A549 (cell line): Measurements from ENCODE around the gene KRTAP16-1. TPM values are rescaled to one million over a fixed set of nuclear protein-coding genes. Genes with fewer than 3 reads are reported as not detected.
A peak's percentile ranks its signal among the peaks of the same experiment; 100 is the strongest.

Experiments used
- ATAC-seq, 2 experiments: fragments of 200-7000 bp in 1 of 2; fragments of >200 bp in 1 of 2; cut with Nextera tagmentation in 1 of 2; cut with Tn5 transposase in 1 of 2; 3 replicates each; pipeline versions ENCODE4 v1.8.0 to v1.9.1; 2018 to 2020; ENCODE audit warnings: mild to moderate bottlenecking in 1 of 2, moderate library complexity in 1 of 2
- CTCF ChIA-PET: fragments of 300-600 bp; sonication (Branson Sonifier 250); formaldehyde crosslinking; extraction: SDS; loops from one replicate; lab custom pipeline; 2021; ENCODE audit warnings: antibody characterized with exemption, inconsistent platforms; lab: Yijun Ruan, JAX
- POLR2A ChIA-PET: fragments of 350-600 bp; formaldehyde crosslinking; extraction: SDS; loops from one replicate; lab custom pipeline; 2021; ENCODE audit warnings: antibody characterized with exemption, inconsistent platforms; lab: Yijun Ruan, JAX
- DNase-seq, 2 experiments: peaks; one replicate each; pipeline versions ENCODE4 v3.0.0 to v3.0.0-alpha.2; 2011 to 2016; ENCODE audit warnings: low read depth in 1 of 2, low spot score in 1 of 2
- FAIRE-seq: peaks from 2 replicates; lab custom pipeline; 2011; peaks lifted over from hg19 to GRCh38; lab: Jason Lieb, UNC
- H3K27ac ChIP-seq, 2 experiments: fragments of >200 bp; sonication (Bioruptor Twin); formaldehyde crosslinking; 3 replicates each; pipeline ENCODE4 v1.5.1; 2016 to 2017
- H3K4me1 ChIP-seq: fragments of >200 bp; sonication (Bioruptor Twin); formaldehyde crosslinking; 3 replicates; pipeline ENCODE4 v1.6.1; 2016
- H3K4me2 ChIP-seq: fragments of >200 bp; sonication (Bioruptor Twin); formaldehyde crosslinking; 3 replicates; pipeline ENCODE4 v1.6.1; 2016
- H3K4me3 ChIP-seq: fragments of >200 bp; sonication (Bioruptor Twin); formaldehyde crosslinking; 3 replicates; pipeline ENCODE4 v1.5.1; 2016
- H3K9me3 ChIP-seq: fragments of >200 bp; sonication (Bioruptor Twin); formaldehyde crosslinking; 3 replicates; pipeline ENCODE4 v1.6.1; 2016
- BHLHE40 ChIP-seq: IDR thresholded peaks from 2 replicates; pipeline ENCODE4 v1.6.1; 2012; ENCODE audit warnings: low read depth, low read length, inconsistent platforms
- CBX2 ChIP-seq: fragments of 200-600 bp; sonication (generic); IDR thresholded peaks from 2 replicates; pipeline ENCODE4 v1.6.1; 2016; ENCODE audit warnings: low read depth, mild to moderate bottlenecking, borderline replicate concordance
- CBX8 ChIP-seq: fragments of 200-600 bp; sonication (generic); IDR thresholded peaks from 2 replicates; pipeline ENCODE4 v1.6.1; 2016
- CEBPB ChIP-seq, 2 experiments: fragments of >200 bp in 1 of 2; sonication (Bioruptor Twin) in 1 of 2; formaldehyde crosslinking in 1 of 2; IDR thresholded peaks; 2 replicates each; pipeline ENCODE4 v1.6.1; 2012 to 2016
- ESRRA ChIP-seq: fragments of 150-350 bp; IDR thresholded peaks from 2 replicates; pipeline ENCODE4 v1.6.1; 2014; ENCODE audit warnings: mild to moderate bottlenecking, low read length, borderline replicate concordance
- FOSL2 ChIP-seq, 2 experiments: fragments of 450-650 bp in 1 of 2; fragments of >200 bp in 1 of 2; sonication (Bioruptor Twin) in 1 of 2; formaldehyde crosslinking; IDR thresholded peaks; 2 replicates each; pipeline versions ENCODE4 v1.5.0 to v1.6.1; 2016 to 2020; ENCODE audit warnings: mild to moderate bottlenecking in 1 of 2, moderate library complexity in 1 of 2
- GATA3 ChIP-seq: IDR thresholded peaks from 2 replicates; pipeline ENCODE4 v1.6.1; 2012; ENCODE audit warnings: borderline replicate concordance
- KDM5A ChIP-seq: fragments of 200-600 bp; sonication (generic); IDR thresholded peaks from 2 replicates; pipeline ENCODE4 v1.6.1; 2016; ENCODE audit warnings: antibody characterized with exemption, mild to moderate bottlenecking
- NR3C1 ChIP-seq: fragments of >200 bp; sonication (Bioruptor Twin); formaldehyde crosslinking; IDR thresholded peaks from 3 replicates; pipeline ENCODE4 v1.6.1; 2017
- PHF8 ChIP-seq: fragments of 200-600 bp; sonication (generic); IDR thresholded peaks from 2 replicates; pipeline ENCODE4 v1.6.1; 2016; ENCODE audit warnings: low read depth, mild to moderate bottlenecking, antibody characterized with exemption, moderate library complexity, borderline replicate concordance
- RAD21 ChIP-seq, 2 experiments: fragments of >200 bp in 1 of 2; sonication (Bioruptor Twin) in 1 of 2; formaldehyde crosslinking in 1 of 2; IDR thresholded peaks in 1 of 2; conservative IDR thresholded peaks in 1 of 2; 2 replicates in 1 of 2; 3 replicates in 1 of 2; pipeline ENCODE4 v1.6.1; 2012 to 2018; ENCODE audit warnings: inconsistent platforms in 1 of 2
- ZC3H11A ChIP-seq: fragments of 450-650 bp; IDR thresholded peaks from 2 replicates; pipeline ENCODE4 v1.6.1; 2014; ENCODE audit warnings: antibody characterized with exemption, mild to moderate bottlenecking
- ZFP36 ChIP-seq: fragments of 450-650 bp; IDR thresholded peaks from 2 replicates; pipeline ENCODE4 v1.6.1; 2014; ENCODE audit warnings: borderline replicate concordance; ENCODE audit not compliant: partially characterized antibody
- WGBS: methylation state at CpG from one replicate; pipeline ENCODE4 v1.1.6; 2017; ENCODE audit errors: missing lambda C conversion rate; 5-methylcytosine and 5-hydroxymethylcytosine counted together
- polyA plus RNA-seq, 4 experiments: library from polyadenylated mRNA; depleted of rRNA in 3 of 4; stranded (reverse); fragments of >200 nt; fragmentation: RNase III in 1 of 4; extraction: RNeasy Plus Mini Kit Qiagen cat#74134 plus additional on column Dnase treatment in 1 of 4; gene quantifications; 2 replicates in 3 of 4; 3 replicates in 1 of 4; pipeline ENCODE4 v1.2.3, GENCODE V29; 2011 to 2017
- TF ChIP-seq, protein P1 (sequence below): IDR thresholded peaks from 2 replicates; pipeline ENCODE4 v1.6.1; 2012
- TF ChIP-seq, protein P2 (sequence below): fragments of >200 bp; sonication (Bioruptor Twin); formaldehyde crosslinking; IDR thresholded peaks from 3 replicates; pipeline ENCODE4 v1.6.1; 2016
- TF ChIP-seq, protein P3 (sequence below): fragments of 200-600 bp; sonication (generic); IDR thresholded peaks from 2 replicates; pipeline ENCODE4 v1.6.1; 2016; ENCODE audit warnings: antibody characterized with exemption, mild to moderate bottlenecking, moderate library complexity
- TF ChIP-seq, protein P4 (sequence below): fragments of 150-350 bp; IDR thresholded peaks from 2 replicates; pipeline ENCODE4 v1.6.1; 2014; ENCODE audit warnings: low read depth, mild to moderate bottlenecking, low read length
- TF ChIP-seq, protein P5 (sequence below): IDR thresholded peaks from 2 replicates; pipeline ENCODE4 v1.6.1; 2012; ENCODE audit warnings: low read depth, borderline replicate concordance

Gene KRTAP16-1
- polyA plus RNA-seq, 2 of the 4 experiments (the other 2 are of a cell fraction) = not detected

DNA sequence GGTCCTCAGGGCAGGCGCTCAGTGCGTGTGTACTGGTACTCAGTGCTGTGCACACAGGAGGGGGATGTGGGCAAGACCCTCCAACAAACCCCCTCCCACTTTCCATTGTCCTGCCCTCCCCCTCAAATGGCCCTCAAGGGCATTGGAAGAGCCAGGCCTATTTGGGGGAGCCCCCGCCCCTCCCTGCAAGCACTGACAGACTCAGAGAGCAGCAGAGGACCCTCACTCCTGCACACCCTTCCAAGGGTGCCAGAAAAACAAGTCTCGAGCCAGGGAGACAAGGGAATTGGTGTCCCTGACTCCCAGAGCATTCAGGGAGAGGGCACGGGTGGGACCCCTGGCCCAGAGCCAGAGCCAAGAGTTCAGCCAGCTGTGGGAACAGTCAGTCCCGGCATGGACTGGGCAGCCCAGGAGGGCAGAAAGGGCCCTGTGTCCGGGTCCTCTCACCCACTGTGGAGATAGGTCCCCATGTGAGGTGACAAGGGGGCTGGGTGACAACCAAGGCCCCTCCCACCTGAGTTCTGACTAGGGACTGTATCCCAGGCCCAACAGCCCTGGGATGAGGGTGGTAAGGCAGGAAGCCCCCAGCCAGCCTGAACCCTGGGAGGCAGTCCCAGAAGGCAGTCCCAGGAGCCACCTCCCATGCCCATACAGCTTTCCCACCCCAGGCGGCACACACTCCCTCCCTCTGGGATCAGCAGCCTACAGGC, 18.5 kb upstream of the KRTAP16-1 start:
- H3K27ac ChIP-seq = 0 out of 6 replicates have a peak overlapping the region, but pooled peaks of 1 of the 2 experiments have one; percentile 17
- WGBS = 88% methylated on average over 8 of the region's 8 CpGs
- TF ChIP-seq CBX8 (no peak), ZFP36 (no peak), FOSL2 (IDR thresholded peaks at IDR 0.05) (no peak), FOSL2 (CRISPR knock-in tag; IDR thresholded peaks at IDR 0.05) (no peak), ZC3H11A (no peak), GATA3 (no peak), NR3C1 (no peak), PHF8 (no peak), ESRRA (no peak), BHLHE40 (no peak), CEBPB (IDR thresholded peaks at IDR 0.05) (no peak), KDM5A (no peak)
- TF ChIP-seq, protein P1, sequence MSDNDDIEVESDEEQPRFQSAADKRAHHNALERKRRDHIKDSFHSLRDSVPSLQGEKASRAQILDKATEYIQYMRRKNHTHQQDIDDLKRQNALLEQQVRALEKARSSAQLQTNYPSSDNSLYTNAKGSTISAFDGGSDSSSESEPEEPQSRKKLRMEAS = no peak
- TF ChIP-seq, protein P2, sequence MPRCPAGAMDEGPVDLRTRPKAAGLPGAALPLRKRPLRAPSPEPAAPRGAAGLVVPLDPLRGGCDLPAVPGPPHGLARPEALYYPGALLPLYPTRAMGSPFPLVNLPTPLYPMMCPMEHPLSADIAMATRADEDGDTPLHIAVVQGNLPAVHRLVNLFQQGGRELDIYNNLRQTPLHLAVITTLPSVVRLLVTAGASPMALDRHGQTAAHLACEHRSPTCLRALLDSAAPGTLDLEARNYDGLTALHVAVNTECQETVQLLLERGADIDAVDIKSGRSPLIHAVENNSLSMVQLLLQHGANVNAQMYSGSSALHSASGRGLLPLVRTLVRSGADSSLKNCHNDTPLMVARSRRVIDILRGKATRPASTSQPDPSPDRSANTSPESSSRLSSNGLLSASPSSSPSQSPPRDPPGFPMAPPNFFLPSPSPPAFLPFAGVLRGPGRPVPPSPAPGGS = no peak
- TF ChIP-seq, protein P3, sequence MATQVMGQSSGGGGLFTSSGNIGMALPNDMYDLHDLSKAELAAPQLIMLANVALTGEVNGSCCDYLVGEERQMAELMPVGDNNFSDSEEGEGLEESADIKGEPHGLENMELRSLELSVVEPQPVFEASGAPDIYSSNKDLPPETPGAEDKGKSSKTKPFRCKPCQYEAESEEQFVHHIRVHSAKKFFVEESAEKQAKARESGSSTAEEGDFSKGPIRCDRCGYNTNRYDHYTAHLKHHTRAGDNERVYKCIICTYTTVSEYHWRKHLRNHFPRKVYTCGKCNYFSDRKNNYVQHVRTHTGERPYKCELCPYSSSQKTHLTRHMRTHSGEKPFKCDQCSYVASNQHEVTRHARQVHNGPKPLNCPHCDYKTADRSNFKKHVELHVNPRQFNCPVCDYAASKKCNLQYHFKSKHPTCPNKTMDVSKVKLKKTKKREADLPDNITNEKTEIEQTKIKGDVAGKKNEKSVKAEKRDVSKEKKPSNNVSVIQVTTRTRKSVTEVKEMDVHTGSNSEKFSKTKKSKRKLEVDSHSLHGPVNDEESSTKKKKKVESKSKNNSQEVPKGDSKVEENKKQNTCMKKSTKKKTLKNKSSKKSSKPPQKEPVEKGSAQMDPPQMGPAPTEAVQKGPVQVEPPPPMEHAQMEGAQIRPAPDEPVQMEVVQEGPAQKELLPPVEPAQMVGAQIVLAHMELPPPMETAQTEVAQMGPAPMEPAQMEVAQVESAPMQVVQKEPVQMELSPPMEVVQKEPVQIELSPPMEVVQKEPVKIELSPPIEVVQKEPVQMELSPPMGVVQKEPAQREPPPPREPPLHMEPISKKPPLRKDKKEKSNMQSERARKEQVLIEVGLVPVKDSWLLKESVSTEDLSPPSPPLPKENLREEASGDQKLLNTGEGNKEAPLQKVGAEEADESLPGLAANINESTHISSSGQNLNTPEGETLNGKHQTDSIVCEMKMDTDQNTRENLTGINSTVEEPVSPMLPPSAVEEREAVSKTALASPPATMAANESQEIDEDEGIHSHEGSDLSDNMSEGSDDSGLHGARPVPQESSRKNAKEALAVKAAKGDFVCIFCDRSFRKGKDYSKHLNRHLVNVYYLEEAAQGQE = no peak
- TF ChIP-seq, protein P4, sequence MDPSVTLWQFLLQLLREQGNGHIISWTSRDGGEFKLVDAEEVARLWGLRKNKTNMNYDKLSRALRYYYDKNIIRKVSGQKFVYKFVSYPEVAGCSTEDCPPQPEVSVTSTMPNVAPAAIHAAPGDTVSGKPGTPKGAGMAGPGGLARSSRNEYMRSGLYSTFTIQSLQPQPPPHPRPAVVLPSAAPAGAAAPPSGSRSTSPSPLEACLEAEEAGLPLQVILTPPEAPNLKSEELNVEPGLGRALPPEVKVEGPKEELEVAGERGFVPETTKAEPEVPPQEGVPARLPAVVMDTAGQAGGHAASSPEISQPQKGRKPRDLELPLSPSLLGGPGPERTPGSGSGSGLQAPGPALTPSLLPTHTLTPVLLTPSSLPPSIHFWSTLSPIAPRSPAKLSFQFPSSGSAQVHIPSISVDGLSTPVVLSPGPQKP = no peak
- TF ChIP-seq, protein P5, sequence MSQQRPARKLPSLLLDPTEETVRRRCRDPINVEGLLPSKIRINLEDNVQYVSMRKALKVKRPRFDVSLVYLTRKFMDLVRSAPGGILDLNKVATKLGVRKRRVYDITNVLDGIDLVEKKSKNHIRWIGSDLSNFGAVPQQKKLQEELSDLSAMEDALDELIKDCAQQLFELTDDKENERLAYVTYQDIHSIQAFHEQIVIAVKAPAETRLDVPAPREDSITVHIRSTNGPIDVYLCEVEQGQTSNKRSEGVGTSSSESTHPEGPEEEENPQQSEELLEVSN = no peak
- POLR2A ChIA-PET = no interaction called here
- no peaks in the 10 kb centered on the region for H3K9me3 ChIP-seq
- H3K4me3 ChIP-seq = no peak overlapping the region
- H3K4me2 ChIP-seq = no peak overlapping the region
- FAIRE-seq (no peak), ATAC-seq (no peak), DNase-seq (no peak)
- no peaks in the 10 kb centered on the region for H3K4me1 ChIP-seq
- CTCF ChIA-PET = interaction anchor here (0.8 to 5.3 kb wide), 17 partner anchors 11 to 524 kb away, joined by 3 to 40 read pairs (median 12); partner anchors contain the start of gene KRTAP17-1

DNA sequence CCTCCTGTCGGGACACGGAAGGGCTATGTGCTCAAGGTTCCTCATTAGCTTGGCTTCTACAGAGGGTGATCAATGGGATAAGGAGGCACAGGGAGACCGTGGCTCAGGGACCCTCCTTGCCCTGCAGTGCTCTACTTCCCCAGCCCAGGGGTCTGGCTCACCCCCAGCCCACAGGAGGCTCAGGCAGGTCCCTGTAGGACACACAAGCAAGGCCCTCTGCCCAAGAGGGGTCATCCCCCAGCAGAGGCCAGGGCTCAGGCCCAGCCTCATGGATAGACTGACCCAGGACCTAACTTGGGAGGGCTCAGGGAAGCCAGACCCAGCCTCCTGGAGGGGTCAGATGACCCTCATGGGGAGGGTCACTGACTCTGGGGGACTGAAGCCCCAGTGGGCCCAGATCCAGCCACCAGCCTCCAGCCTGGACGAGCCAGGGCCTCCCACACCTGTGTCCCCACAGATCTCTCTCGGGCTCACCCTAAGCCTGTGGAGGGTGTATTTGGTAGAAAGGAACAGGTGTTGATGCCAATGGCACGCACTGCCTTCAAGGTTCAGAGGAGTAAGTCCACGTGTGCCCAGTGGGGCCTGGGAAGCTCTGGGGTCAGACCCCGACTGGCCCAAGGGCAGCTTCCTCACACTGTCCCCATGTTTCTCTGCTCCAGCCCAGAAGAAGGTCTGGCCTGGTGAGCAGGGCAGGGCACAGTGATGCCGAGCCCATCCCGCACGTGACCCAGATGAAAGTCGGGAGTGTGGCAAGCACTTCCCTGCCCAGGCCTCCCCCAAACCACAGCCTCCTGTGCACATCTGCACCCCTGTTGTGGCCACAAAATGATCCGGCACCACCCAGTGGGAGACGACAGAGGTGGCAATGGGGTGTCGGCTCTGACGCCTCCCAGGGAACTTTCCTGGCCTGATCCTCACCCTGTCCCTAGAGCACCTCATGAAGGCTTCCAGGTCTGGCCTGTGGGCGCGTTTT, 17.4 kb upstream of the KRTAP16-1 start:
- peak in 1 of 2 experiments; percentile 17; a peak in 1 of 5 replicates for TF ChIP-seq RAD21 (conservative IDR thresholded peaks at IDR 0.05 in 1 of 2, IDR thresholded peaks at IDR 0.05 in 1 of 2)
- TF ChIP-seq CBX2 = no peak
- TF ChIP-seq, all 56 proteins: peak for 1
- DNase-seq (no peak), ATAC-seq (no peak), FAIRE-seq (no peak)
- ChIA-PET CTCF (interaction anchor here (1.2 kb wide), 1 partner anchor 222 kb away, joined by 5 read pairs; no protein-coding TSS in a partner anchor), POLR2A (no interaction called here)
- Histone ChIP-seq H3K9me3 (no peaks in the 10 kb centered on the region), H3K27ac (peak overlapping the region in 1 of 2 experiments; percentile 17; a peak in 1 of 6 replicates), H3K4me2 (no peak overlapping the region), H3K4me1 (no peaks in the 10 kb centered on the region), H3K4me3 (no peak overlapping the region)
- WGBS = 80% methylated on average over 18 of the region's 18 CpGs
